ENCODE results near the gene ANO1. TPM values are rescaled to one million over a fixed set of nuclear protein-coding genes. Genes with fewer than 3 reads are reported as not detected.
A peak's percentile ranks its signal among the peaks of the same experiment; 100 is the strongest.
"Not testable (repeated sequence)": the region's sequence is repeated elsewhere in the genome, so short reads cannot be mapped to it uniquely, and the experiment has no call there.

The ANO1 gene
- total RNA-seq, 4 donors from 2014 or later: 2.3 to 9.2 (median 4.2) TPM

DNA sequence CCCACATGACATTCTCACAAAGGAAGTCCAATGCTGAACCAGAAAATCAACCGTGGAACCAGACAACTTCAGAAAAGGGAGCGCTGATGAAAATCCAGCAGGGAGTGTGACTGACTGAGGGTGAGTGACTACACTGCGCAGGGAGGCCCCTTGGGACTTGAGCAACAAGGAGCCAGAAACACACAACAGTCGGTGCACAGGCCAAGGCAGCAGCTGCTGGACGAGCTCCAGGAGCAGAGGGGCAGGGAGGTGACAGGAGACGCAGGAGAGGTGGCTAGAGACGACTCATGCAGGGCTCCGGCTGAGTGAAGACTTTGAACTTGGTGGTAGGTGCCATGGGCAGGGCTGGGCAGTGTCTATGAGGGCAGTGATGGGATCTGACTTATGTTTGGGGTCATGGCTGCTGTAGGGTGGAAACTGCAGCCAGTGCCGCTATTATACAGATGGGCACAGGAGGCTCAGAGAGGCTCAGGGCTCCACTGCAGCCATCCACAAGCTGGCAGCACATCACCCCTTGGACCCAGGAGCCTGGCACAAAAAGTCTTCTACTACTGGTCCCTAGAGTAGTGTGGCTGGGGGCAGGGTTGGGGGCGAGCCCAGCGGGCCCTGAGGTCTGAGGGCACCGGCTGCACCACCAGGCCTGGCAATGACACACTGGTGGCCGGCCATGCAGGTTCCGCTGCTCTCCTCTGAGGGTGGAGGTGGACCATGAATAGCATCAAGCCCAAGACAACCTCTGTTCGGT, 114.7 kb downstream of the ANO1 start:
- H3K9me3 ChIP-seq: no peaks in the 10 kb centered on the region
- no peaks in the 10 kb centered on the region for H3K27me3 ChIP-seq
- H3K4me1 ChIP-seq: no peaks in the 10 kb centered on the region
- intact Hi-C loops (cut with DNase I; ENCODE audit: low total_unique reads): no loop called here
- DNase-seq: peak; percentile 15 to 32
- TF ChIP-seq, protein P1, sequence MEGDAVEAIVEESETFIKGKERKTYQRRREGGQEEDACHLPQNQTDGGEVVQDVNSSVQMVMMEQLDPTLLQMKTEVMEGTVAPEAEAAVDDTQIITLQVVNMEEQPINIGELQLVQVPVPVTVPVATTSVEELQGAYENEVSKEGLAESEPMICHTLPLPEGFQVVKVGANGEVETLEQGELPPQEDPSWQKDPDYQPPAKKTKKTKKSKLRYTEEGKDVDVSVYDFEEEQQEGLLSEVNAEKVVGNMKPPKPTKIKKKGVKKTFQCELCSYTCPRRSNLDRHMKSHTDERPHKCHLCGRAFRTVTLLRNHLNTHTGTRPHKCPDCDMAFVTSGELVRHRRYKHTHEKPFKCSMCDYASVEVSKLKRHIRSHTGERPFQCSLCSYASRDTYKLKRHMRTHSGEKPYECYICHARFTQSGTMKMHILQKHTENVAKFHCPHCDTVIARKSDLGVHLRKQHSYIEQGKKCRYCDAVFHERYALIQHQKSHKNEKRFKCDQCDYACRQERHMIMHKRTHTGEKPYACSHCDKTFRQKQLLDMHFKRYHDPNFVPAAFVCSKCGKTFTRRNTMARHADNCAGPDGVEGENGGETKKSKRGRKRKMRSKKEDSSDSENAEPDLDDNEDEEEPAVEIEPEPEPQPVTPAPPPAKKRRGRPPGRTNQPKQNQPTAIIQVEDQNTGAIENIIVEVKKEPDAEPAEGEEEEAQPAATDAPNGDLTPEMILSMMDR (IDR thresholded peaks at IDR 0.05 in 4 of 5, conservative IDR thresholded peaks at IDR 0.05 in 1 of 5): no peak
- TF ChIP-seq POLR2A (IDR thresholded peaks at IDR 0.05): no peak
- in situ Hi-C loops (cut with MboI; ENCODE audit: low sequenced_read_pairs in 4 of 4): loop anchor here in 3 of 4 donors (5.0 to 10.0 kb wide), 3 partner anchors 268 to 508 kb away; no protein-coding TSS in a partner anchor
- no peak overlapping the region for H3K27ac ChIP-seq
- H3K36me3 ChIP-seq: no peaks in the 10 kb centered on the region
- H3K4me3 ChIP-seq: no peak overlapping the region
- peak in 1 of 2 donors; percentile 12 for ATAC-seq

DNA sequence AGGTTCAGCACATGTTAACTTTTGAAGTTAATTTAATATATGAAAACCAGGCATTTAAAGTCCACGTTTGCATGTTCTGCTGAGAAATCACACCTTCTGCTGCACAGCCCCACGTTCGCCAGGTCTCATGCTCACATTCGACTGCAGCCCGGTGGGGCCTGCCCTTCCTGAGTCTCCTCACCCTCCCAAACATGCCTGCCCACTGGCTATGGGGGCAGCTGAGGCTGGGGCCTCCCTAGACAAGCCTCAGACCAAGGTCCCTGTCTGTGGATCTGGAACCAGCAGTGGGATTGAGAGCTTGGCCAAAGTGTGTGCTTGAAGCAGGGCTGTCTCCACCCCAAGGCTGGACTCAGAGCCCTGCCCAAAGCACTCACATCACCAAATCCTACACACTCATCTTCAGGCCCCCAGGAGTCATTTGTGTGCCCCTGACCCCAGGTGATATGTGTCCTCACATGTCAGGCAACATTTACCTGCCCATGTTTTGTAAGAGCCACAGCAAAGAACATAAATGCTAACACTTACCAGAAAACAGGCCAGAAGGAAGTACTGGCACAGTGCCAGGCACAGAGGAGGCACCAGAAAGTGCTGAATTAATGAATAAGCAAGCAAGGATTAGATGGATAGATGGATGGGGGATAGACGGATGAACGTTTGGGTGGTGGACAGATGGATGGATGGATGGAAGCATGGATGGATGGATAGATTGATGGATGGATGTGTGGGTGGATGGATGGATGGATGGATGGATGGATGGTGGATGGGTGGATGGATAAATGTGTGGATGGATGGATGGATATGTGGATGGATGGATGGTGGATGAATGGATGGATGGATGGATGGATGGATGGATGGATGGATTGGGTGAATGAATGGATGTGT, 115.5 kb downstream of the ANO1 start:
- H3K36me3 ChIP-seq: no peaks in the 10 kb centered on the region
- TF ChIP-seq, protein P1 (IDR thresholded peaks at IDR 0.05 in 4 of 5, conservative IDR thresholded peaks at IDR 0.05 in 1 of 5): no peak
- DNase-seq: no peak
- intact Hi-C loops (cut with DNase I; ENCODE audit: low total_unique reads): no loop called here
- no peaks in the 10 kb centered on the region for H3K4me1 ChIP-seq
- ATAC-seq: no peak
- no peak overlapping the region for H3K4me3 ChIP-seq
- no peak overlapping the region for H3K27ac ChIP-seq
- no peaks in the 10 kb centered on the region for H3K9me3 ChIP-seq
- no peaks in the 10 kb centered on the region for H3K27me3 ChIP-seq
- in situ Hi-C loops (cut with MboI; ENCODE audit: low sequenced_read_pairs in 4 of 4): loop anchor here in 3 of 4 donors (5.0 to 10.0 kb wide), 3 partner anchors 269 to 509 kb away; no protein-coding TSS in a partner anchor

DNA sequence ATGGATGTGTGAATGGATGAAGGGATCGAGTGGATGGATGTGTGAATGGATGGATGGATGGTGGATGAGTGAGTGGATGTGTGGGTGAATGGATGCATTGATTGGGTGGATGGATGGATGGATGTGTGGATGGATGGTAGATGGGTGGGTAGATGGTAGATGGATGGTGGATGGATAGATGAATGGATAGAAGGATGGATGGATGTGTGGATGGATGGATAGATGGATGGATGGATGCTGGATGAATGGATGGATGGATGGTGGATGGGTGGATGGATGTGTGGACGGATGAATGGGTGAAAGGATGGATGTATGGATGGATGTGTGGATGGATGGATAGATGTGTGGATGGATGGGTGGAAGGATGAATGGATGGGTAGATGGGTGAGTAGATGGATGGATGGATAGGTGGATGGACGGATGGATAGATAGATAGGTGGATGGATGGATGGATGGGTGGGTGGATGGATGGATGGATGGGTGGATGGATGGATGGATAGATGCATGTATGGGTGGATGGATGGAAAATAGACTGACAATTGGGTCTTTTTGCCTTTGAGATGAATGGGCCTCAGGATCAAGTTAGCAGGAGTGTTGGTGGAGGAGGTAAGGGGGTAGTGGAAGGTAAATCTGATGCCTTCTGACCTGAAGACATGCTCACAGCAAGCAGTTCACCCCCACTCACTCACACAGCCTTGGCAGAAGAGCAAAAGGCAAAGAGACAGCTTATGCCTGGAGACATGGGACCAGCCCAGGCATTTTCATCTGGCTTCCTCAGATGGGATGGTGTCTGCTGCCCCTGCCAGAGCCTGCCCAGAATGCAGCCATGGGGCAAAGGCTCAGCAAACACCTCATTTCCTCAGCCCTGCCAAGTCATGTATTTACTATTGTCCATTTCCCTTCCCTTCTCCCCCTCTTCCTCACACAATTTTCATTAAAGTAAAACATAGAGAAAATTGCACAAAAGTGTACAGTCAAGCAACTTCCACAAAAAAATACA, 117.0 kb downstream of the ANO1 start:
- H3K4me3 ChIP-seq: no peak overlapping the region
- H3K36me3 ChIP-seq: no peaks in the 10 kb centered on the region
- no peaks in the 10 kb centered on the region for H3K4me1 ChIP-seq
- H3K27me3 ChIP-seq: no peaks in the 10 kb centered on the region
- in situ Hi-C loops (cut with MboI; ENCODE audit: low sequenced_read_pairs in 4 of 4) (loop anchor here (5.0 to 10.0 kb wide), 4 partner anchors 270 to 510 kb away; no protein-coding TSS in a partner anchor), intact Hi-C loops (cut with DNase I; ENCODE audit: low total_unique reads) (no loop called here)
- H3K27ac ChIP-seq: no peak overlapping the region
- no peak for ATAC-seq
- no peaks in the 10 kb centered on the region for H3K9me3 ChIP-seq
- TF ChIP-seq POLR2A (IDR thresholded peaks at IDR 0.05): no peak
- TF ChIP-seq, protein P1 (IDR thresholded peaks at IDR 0.05 in 4 of 5, conservative IDR thresholded peaks at IDR 0.05 in 1 of 5): no peak
- no peak for DNase-seq

DNA sequence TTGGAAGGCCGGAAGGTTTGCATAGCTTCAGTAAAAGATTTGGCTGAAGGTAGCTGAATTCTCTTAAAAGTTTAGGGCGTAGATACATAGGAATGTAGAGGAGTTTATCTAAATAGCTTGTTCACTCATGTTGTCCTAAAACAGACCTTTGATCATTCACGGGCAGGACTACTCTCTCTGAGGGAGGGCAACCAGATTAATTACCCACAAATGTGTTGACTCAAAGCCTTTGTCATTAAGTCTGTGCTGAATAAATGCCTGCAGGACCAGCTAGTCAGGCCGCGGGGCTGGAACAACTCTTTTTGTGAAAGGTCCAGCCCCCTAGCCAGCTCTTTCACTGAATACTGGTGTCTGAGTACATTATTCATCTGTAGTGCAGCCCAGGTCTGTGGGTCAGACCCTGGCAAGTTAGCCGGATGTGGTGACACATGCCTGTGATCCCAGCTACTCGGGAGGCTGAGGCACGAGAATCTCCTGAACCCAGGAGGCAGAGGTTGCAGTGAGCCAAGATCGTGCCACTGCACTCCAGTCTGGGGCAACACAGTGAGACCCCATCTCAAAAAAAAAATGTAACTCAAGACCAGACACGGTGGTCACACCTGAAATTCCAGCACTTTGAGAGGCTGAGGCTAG, 122.2 kb downstream of the ANO1 start:
- no peak for TF ChIP-seq POLR2A (IDR thresholded peaks at IDR 0.05)
- TF ChIP-seq, protein P1 (IDR thresholded peaks at IDR 0.05 in 4 of 5, conservative IDR thresholded peaks at IDR 0.05 in 1 of 5): no peak
- DNase-seq (no peak), ATAC-seq (no peak)
- no peak overlapping the region for H3K4me3 ChIP-seq
- H3K4me1 ChIP-seq: peaks cover 14 to 18% of the 10 kb centered on the region in 2 donors
- H3K9me3 ChIP-seq: no peaks in the 10 kb centered on the region
- no peaks in the 10 kb centered on the region for H3K27me3 ChIP-seq
- no peaks in the 10 kb centered on the region for H3K36me3 ChIP-seq
- intact Hi-C loops (cut with DNase I; ENCODE audit: low total_unique reads) (loop anchor here (10.0 kb wide), 1 partner anchor 204 kb away; no protein-coding TSS in a partner anchor), in situ Hi-C loops (cut with MboI; ENCODE audit: low sequenced_read_pairs in 4 of 4) (loop anchor here in 1 of 4 donors (10.0 kb wide), 1 partner anchor 516 kb away; no protein-coding TSS in a partner anchor)
- H3K27ac ChIP-seq: no peak overlapping the region

DNA sequence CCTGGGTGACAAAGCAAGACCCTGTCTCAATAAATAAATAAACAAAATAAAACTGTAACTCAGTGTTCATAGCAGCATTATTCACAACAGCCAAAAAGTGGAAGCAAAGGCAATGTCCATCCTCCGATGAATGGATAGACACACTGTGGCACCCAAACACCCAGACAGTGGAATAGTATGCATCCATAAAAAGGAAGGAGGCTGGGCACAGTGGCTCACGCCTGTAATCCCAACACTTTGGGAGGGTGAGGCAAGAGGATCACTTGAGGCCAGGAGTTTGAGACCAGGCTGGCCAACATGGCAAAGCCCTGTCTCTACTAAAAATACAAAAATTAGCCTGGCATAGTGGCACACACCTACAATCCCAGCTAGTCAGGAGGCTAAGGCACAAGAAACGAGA, 122.9 kb downstream of the ANO1 start:
- in situ Hi-C loops (cut with MboI; ENCODE audit: low sequenced_read_pairs in 4 of 4): loop anchor here in 1 of 4 donors (10.0 kb wide), 1 partner anchor 516 kb away; no protein-coding TSS in a partner anchor
- peaks cover 14 to 18% of the 10 kb centered on the region in 2 donors for H3K4me1 ChIP-seq
- H3K27ac ChIP-seq, ATAC-seq, H3K36me3 ChIP-seq, H3K9me3 ChIP-seq, H3K27me3 ChIP-seq, DNase-seq, H3K4me3 ChIP-seq: not testable (repeated sequence)
- intact Hi-C loops (cut with DNase I; ENCODE audit: low total_unique reads): loop anchor here (10.0 kb wide), 1 partner anchor 204 kb away; no protein-coding TSS in a partner anchor
